ENCODE measurements around the gene AMIGO1.

- TF ChIP-seq SIN3A (IDR thresholded peaks at IDR 0.05; ENCODE audit: borderline replicate concordance, insufficient read depth, low read length) (no peak), POLR2AphosphoS5 (IDR thresholded peaks at IDR 0.05; ENCODE audit: low read depth, low read length) (no peak), REST (IDR thresholded peaks at IDR 0.05; ENCODE audit: insufficient read depth in 1 of 2, low read depth in 2 of 2, low read length in 2 of 2) (no peak)
These were observed 31.6 kb upstream of the AMIGO1 start for GRCh38 chr1:109541102-109541501.

Data from PFSK-1 (cell line).